Activated CD4-positive, alpha-beta T cell treated with anti-CD3 and anti-CD28 coated beads, Interleukin-2, amount 50 U/mL, for 1 hour (primary cell): ENCODE measurements around the gene CCR8.
"Not testable (repeated sequence)": the region's sequence is repeated elsewhere in the genome, so short reads cannot be mapped to it uniquely, and the experiment has no call there.

Source experiments
- DNase-seq: peaks from one replicate; pipeline ENCODE4 v3.0.0-alpha.2; 2020

The CCR8 gene

DNA sequence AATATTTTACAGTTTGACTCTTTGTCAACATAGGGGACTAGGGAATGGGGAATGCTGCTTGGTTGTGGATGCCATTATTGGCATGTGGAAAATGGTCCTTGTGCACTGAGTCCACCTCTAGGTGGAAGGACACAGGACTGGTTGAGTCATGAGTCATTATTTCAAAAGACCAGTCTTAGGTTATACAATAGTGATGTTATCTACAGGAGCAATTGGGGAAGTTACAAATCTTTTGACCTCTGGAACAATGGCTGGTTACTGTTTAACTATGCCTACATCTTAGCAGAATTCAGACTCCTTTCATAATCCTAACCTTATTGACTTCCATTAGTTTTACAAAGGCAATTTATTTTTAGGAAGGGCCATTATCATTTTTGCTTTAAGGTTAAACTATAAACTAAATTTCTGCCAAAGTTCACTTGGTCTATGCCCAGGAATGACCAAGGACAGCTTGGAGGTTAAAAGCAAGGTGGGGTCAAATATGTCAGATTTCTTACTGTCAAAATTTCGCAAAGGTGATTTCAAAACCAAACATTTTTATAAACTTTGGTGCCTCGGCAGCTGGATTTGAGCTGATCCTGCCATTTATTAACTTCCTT is 11.8 kb upstream of the CCR8 start:
- DNase-seq = no peak

DNA sequence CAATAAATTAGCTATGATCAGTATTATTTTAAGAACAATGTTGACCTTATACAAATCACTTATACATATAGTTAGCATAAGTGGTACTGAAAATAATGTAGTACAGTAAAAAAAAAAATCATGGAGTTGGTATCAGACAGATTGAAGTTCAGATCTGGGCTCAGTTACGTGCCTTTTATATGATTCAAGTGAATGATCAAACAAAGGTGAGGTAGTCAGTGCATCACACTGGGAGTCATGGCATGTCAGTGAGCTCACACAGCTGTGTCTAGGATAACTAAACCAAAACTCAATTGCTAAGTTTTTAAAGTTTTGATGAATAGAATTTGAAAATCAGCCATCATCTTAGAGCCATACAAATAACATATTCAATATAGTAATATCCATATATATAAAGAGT is 11.2 kb upstream of the CCR8 start:
- DNase-seq = no peak

DNA sequence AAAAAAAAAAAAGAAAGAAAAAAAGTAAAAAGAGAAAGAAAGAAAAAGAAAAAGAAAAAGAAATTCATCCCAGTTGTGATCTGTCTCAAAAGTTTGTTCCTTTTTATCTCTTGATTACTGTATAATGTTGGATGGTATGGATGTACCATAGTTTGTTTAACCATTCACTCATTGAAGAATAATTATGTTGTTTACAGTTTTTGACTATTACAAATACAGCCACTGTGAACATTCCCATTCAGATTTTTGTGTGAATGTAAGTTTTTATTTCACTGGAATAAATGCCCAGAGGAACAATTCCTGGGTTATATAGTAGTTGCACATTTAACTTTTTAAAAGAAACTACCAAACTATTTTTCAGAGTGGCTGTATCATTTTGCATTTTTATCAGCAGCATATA is 10.3 kb upstream of the CCR8 start:
- no peak for DNase-seq

DNA sequence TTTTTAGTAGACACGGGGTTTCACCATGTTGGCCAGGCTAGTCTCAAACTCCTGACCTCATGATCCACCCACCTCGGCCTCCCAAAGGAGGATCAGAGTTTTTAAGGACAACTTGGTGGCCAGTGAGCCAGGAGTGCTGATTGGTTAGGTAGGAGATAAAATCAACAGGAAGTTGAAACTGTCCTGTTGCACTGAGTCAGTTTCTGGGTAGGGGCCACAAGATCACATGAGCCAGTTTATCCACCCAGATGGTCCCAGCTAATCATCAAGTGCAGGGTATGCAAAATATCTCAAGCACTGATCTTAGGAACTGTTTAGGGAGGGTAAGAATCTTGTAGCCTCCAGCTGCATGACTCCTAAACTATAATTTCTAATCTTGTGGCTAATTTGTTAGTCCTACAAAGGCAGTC is 7.9 kb upstream of the CCR8 start:
- DNase-seq = not testable (repeated sequence)

DNA sequence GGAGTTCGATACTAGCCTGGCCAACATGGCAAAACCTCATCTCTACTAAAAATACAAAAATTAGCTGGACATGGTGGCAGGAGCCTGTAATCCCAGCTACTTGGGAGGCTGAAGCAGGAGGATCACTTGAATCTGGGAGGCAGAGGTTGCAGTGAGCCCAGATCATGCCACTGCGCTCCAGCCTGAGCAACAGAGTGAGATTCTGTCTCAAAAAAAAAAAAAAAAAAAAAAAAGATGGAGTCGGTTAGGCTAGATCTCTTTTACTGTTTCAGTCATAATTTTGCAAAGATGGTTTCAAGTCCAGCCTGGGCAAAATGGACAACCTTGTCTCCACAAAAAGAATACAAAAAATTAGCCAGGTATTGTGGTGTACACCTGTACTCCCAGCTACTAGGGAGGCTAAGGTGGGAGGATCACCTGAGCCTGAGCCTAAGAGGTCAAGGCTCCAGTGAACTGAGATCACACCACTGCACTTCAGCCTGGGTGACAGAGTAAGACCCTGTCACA is 7.2 kb upstream of the CCR8 start:
- DNase-seq = not testable (repeated sequence)

DNA sequence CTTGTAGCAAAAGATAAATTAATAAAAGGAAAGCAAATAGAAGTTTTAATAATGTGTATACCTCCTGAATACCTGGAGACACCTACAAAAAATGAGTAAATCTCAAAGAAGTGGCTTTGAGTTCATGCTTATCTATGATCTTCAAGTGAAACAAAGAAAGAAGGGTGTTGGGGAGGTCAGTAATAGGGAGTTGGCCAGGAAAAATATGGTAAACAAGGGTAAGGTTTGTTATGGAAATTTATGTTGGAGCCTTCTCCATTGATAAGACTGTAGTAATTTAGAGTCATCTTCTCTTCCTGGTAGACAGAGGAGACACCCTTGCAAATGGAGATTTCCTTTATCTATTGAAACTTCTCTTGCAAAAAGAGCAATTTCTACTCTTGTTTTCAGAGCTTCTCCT is 6.6 kb upstream of the CCR8 start:
- DNase-seq = no peak

DNA sequence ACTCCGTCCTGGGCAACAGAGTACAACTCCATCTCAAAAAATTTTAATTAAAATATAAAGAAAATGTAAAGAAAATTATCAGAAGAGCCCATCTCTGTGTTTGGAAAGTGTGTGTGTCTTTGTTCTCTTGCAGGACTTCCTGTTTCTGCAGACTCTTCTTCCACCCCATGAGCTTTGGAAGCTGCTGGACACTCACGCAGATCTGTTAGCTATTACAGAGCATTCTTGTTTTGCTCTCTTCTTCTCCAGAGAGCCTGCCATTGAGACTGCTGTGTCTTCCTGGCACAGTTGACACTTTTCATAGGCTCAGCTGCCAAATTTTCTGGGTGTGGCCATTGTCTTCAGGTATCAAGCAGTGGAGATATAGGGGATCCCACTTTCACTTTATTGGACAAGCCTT is 6.0 kb upstream of the CCR8 start:
- DNase-seq = no peak

DNA sequence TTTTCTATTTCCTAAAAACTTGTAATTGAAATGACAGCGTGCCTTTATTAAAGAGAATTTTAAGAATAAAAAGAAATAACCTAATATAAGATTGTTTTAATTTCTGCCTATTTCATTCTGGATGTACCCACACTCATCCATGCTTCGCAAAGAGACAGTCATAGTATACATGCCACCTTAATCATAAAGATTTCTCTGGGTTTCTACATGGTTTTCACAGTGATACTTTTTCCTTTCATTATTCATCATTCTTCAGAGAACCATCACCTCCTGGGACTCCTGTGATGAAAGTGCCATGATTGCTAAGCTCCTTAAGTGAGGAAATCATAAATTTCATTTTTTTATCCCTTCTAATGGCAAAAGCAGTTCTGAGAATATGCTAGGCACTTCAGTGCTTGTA is 4.3 kb upstream of the CCR8 start:
- no peak for DNase-seq

DNA sequence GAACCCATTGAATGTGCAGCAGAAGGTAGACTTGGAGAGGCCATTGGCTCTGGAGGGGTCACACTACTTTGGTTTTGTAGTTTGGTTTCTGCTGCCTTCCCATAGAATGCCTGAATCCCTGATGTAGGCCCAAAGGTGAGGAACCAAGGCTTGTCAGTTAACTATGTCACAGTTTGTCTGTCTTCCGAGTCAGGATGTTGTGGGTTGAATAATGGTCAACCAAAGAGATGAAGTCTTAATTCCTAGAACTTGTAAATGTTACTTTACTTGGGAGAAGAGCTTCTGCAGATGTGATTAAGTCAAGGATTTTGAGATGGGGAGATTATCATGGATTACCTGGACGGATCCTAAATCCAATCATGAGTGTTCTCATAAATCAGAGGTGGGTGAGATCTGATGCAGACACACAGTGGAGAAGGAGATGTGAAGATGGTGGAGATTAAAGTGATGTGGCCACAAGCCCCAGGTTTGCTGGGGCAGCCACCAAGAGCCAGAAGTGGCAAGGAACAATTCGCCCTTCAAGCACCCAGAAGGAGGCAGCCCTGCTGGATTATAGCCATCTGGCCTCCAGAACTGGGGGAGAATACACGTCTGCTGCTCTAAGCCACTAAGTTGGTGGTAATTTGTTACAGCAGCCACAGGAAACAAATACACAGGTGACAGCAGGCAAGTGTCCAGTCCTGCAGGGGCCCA is 2.3 kb upstream of the CCR8 start:
- no peak for DNase-seq

DNA sequence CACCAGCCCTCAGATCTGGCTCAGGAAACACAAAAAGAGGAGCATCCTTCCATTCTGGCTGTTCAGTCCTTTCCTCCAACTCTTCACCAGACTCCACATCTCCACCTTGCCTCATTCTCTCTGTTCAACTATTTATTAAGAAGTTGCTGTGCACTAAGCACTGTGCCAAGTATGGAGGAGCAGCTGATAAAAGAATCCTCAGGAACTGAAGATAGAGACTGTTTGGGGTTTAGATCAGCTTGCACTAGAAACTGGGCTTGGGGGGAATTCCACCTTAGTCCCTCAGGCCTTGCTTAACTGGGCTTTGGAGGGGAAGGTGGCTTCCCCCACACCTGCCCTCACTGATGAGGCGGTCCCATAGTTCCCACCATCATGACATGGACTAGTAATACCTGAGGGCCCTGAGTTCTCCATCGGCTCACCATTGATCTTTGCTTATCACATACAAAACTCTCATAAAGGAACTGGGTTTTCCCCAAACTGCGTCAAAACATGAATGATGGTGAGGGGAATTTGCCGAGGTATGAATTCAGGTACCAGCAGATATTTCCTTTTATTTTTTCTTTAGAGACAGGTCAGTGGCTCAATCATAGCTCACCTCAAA is 1.7 kb upstream of the CCR8 start:
- no peak for DNase-seq

DNA sequence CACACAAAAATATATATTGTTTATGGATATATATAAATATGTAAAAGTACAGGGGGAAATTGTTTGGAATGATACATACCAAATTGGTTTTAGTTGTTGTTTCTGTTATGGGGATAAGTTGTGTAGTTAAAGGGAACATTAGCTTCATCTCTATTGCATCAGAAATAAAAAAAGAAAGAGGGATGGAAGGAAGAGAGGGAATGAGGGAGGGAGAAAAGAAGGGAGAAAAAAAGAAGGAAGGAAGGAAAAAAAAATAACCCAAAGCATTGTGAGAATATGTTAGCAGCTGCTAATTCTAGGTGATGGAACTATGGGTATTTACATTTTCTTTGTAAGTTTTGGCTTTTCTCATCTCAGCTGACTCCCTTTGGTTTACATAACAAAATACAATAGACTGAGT is 1.3 kb downstream of the CCR8 start:
- no peak for DNase-seq

DNA sequence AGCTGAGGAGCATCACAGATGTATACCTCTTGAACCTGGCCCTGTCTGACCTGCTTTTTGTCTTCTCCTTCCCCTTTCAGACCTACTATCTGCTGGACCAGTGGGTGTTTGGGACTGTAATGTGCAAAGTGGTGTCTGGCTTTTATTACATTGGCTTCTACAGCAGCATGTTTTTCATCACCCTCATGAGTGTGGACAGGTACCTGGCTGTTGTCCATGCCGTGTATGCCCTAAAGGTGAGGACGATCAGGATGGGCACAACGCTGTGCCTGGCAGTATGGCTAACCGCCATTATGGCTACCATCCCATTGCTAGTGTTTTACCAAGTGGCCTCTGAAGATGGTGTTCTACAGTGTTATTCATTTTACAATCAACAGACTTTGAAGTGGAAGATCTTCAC is 3.0 kb downstream of the CCR8 start:
- no peak for DNase-seq

DNA sequence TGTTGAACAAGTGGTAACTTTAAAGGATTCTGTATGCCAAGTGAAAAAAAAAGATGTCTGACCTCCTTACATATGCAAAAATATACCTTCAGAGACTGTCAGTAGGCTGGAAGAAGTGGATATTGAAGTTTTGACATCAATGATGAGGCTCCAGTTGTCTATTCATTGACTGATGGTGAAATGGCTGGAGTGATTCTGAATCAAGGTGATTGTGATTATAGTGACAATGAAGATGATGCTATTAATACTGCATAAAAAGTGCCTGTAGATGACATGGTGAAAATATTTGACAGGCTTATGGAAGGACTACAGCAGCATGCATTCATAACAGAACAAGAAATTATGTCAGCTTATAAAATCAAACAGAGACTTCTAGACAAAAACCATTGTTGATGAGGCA is 4.1 kb downstream of the CCR8 start:
- DNase-seq = no peak

DNA sequence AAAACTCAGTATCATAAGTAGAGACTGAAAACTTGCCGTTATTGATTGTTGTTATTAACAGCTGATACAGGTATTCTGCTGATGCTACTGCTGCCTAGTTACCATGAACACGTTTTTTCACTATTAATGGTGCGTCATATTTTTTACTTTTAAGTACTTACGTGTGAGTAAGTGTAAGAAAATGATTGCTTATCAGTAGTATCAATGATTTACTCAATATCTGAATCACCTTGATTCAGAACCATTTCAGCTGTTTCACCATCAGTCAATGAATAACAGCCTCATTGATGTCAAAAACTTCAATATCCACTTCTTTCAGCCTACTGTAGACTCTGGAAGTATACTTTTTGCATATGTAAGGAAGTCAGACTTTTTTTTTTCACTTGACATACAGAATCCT is 4.7 kb downstream of the CCR8 start:
- DNase-seq = no peak

DNA sequence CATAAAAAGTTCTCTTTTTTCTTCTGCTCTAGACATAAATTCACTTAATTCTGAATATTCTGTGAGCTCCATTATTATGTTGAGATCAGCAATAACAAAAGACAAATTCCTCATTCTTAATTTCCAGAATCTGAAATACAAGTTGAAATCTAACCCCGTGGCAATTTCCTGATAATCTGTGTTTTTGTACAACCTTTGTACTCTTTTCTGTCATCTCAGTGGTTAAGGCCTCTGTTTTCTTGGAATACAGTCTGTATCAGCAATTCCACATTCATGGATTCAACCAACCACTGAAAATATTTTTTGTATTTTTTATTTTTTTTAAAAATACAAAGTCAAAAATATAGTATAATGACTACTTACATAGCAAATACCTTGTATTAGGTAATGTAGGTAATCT is 8.7 kb downstream of the CCR8 start:
- no peak for DNase-seq

DNA sequence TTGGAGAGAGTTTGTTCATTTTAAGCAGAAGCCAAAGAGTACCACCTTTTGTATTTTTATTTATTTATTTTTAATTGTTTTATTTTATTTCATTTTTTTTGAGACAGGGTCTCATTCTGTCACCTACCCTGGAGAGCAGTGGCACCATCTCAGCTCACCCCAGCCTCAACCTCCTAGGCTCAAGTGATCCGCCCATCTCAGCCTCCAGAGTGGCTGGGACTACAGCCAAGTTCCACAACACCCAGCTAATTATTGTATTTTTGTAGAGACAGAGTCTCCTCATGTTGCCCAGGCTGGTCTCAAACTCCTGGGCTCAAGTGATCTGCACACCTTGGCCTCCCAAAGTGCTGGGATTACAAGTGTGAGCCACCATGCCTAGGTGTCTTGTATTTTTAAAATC is 9.6 kb downstream of the CCR8 start:
- no peak for DNase-seq

DNA sequence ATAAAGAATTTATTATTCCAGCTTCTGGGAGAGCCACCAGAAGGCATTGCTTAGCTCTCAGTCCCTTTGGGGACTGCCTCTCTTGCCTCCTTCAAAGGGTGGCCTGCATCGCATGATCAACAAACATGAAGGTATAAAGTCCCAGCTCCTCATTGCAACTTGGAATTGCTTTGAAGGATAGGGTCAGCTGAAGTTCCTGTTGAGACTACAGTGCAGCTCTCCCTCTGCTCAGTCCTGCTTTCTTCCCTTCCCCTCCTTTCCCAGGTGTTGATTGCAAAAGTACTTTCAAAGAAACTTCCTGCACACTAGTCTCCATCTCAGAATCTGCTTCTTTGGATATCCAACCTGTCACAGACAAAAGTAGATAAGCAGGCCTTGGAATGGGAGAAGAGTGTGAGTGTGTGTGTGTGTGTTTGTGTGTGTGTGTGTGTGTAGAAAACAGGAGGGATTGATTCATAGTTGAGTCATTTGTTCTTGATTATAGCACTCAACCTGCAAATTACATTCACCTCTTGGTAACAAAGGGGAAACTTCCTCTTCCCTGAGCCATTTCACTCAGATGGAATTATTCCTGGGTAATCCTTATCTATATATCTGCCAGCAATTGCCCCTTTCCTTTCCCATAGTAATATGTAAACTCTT is 13.7 kb downstream of the CCR8 start:
- no peak for DNase-seq

DNA sequence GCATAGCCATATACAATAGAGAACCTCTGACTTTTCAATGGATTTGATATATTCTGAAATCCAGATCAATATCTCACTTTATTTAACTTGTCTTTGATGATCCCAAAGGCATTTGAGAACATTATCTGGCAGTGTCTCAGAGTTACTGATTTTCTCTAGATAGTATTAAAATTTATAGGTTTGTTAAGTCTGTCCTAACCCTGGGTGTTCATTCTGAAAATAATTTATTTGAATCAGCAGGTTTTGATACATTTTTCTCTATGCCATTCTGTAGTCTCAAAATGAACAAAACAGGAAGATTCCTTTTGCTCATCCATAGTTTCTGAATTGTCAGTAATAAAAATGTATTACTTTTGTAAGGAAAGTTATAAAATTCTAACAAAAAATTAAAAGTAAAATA is 14.3 kb downstream of the CCR8 start:
- DNase-seq = no peak

DNA sequence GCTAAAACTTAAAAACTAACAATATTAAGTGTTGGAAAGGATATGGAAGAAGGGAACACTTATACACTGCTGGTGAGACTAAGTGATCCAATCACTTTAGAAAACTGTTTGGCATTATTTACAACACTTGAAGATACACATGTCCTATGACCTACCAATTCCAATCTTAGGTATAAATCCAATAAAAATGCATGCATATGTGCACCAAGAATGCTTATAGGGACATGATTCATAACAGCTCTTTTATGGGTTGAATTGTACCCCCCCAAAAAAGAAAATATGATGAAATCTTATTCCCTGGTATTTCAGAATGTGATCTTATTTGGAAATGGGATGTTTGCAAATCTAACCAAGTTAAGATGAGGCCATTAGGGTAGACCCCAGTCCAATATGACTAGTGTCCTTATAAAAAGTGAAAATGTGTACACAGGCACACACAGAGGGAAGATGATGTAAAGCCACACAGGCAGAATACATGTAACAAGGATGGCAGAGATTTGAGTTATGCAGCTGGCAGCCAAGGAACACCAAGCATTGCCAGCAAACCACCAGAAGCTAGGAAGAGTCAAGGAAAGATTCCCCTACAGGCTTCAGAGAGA is 15.3 kb downstream of the CCR8 start:
- DNase-seq = no peak

DNA sequence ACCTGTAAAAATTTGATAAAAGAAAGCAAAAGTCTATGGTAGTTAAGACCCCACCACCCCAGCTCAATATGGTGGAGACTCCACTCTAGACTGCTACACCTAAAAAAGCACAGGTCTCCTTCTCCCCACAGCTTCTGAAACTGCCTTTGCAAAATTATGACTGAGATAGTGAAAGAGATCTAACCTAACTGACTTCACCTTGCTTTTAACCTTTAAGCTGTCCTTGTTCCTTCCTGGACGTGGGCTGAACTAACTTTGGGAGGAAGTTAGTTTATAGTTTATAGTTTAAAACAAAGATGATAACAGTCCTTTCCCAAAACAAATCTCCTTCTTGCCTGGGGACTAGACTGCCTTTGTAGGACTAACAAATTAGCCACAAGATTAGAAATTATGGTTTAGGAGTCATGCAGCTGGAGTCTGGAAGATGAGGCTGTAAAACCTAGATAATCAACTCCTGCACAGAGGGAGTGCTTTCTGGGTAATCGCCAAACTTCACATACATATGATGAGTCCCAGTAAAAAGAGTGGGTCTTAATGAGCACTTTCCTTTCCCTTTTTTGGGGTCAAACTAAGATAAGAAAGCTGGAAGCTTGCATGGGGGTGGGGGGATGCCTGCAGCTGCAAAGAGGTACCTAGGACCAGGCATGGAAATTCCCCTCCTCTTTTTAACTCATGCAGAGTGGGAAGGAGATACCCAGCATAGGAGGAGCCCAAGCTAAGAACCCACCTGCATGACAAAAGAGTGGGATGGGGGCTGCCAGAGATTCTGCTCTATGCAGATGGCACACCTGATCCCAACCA is 17.5 kb downstream of the CCR8 start:
- no peak for DNase-seq

DNA sequence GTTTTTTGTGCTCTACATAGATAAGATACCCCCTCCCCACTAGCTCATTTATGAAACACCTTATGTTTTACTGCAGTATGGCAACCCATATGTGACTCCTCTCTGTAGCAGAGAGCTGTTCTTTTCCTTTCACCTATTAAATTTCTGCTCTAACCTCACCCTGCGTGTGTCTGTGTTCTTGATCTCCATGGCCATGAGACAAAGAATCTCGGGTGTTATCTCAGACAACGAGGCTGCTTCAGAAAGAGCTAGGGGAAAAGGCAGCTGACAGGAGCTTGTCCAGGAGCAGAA is 18.0 kb downstream of the CCR8 start:
- no peak for DNase-seq

DNA sequence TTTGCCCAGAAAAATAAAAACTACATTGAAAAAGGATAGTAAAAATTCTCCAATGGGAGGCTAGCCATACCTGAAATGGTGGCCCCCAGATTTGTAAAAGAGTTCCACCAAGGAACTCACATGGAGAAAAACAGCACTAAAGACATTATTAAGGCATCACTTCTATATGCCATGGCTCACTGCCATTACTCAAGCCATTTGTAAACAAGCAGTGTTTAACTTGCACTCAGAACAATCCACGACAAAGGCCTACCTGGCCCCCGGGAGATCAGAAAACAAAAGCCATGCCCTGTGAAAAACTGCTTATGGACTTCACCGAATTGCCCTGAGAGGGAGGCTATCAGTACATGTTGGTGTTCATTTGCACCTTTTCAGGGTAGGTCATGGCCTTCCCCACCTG is 19.6 kb downstream of the CCR8 start:
- DNase-seq = no peak

DNA sequence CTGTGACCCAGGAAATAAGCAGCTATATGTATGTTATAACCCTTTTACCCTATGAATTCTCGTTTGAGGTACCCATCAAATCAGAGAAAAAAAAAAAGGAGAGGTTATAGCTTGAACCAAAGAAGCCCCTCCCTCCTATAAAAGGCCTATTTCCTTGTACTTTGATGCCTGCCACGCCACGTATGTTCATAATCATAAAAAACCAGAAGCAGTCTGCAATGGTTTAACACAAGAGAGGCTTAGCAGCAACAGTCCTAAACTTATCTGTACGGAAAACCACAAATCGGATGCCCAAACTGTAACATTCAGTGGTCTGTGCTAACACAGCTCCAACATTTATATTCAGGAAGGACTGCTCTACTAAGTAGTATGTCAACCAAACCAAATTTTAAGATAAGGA is 21.2 kb downstream of the CCR8 start:
- no peak for DNase-seq
